Keratinocyte (primary cell): Measurements from ENCODE around the gene PRPF4. TPM values are rescaled to one million over a fixed set of nuclear protein-coding genes. Genes with fewer than 3 reads are reported as not detected.

ENCODE experiments used
- DNase-seq: peaks from one replicate; pipeline ENCODE4 v3.0.0-alpha.2; 2011; ENCODE audit warnings: low read depth, missing footprints, low spot score
- FAIRE-seq: peaks from 2 replicates; lab custom pipeline; 2011; peaks lifted over from hg19 to GRCh38; lab: Jason Lieb, UNC
- H2AFZ ChIP-seq: 2 replicates; pipeline ENCODE4 v1.6.0; 2012; ENCODE audit warnings: low read length, control low read depth, inconsistent platforms; ENCODE audit not compliant: control insufficient read depth
- H3K27ac ChIP-seq: 2 replicates; pipeline ENCODE4 v1.5.1; 2011; ENCODE audit warnings: low read length; ENCODE audit not compliant: control insufficient read depth, insufficient read depth
- H3K27me3 ChIP-seq: 3 replicates; pipeline ENCODE4 v1.6.0; 2011; ENCODE audit warnings: low read length; ENCODE audit not compliant: control insufficient read depth, insufficient read depth; ENCODE audit errors: extremely low read depth
- H3K36me3 ChIP-seq, 2 experiments: 2 replicates in 1 of 2; 3 replicates in 1 of 2; pipeline ENCODE4 v1.5.1; 2011; ENCODE audit warnings: low read length in 2 of 2, mild to moderate bottlenecking in 1 of 2; ENCODE audit not compliant: control insufficient read depth in 2 of 2, insufficient read depth in 2 of 2; ENCODE audit errors: extremely low read depth in 1 of 2
- H3K4me1 ChIP-seq: 3 replicates; pipeline ENCODE4 v1.5.1; 2011; ENCODE audit warnings: low read length; ENCODE audit not compliant: control insufficient read depth, insufficient read depth; ENCODE audit errors: extremely low read depth
- H3K4me2 ChIP-seq: 3 replicates; pipeline ENCODE4 v1.6.0; 2011; ENCODE audit warnings: low read depth, low read length; ENCODE audit not compliant: control insufficient read depth, insufficient read depth; ENCODE audit errors: extremely low read depth
- H3K4me3 ChIP-seq, 3 experiments: fragments of 200-600 bp in 1 of 3; sonication (generic) in 1 of 3; 2 replicates in 2 of 3; 3 replicates in 1 of 3; pipeline ENCODE4 v1.5.1; 2011 to 2016; ENCODE audit warnings: low read length in 3 of 3, mild to moderate bottlenecking in 3 of 3, control low read depth in 2 of 3, inconsistent platforms in 1 of 3, low read depth in 1 of 3, mixed read lengths in 1 of 3, mixed run types in 1 of 3, moderate library complexity in 1 of 3; ENCODE audit not compliant: control insufficient read depth in 2 of 3, insufficient read depth in 2 of 3; ENCODE audit errors: extremely low read depth in 1 of 3
- H3K79me2 ChIP-seq: 2 replicates; pipeline ENCODE4 v1.6.0; 2012; ENCODE audit warnings: low read length; ENCODE audit not compliant: control insufficient read depth, insufficient read depth
- H3K9ac ChIP-seq: 3 replicates; pipeline ENCODE4 v1.6.0; 2011; ENCODE audit warnings: low read length; ENCODE audit not compliant: control insufficient read depth, insufficient read depth; ENCODE audit errors: extremely low read depth
- H3K9me1 ChIP-seq: 3 replicates; pipeline ENCODE4 v1.6.0; 2011; ENCODE audit warnings: low read length; ENCODE audit not compliant: control insufficient read depth, insufficient read depth; ENCODE audit errors: extremely low read depth
- H3K9me3 ChIP-seq: 2 replicates; pipeline ENCODE4 v1.5.1; 2012; ENCODE audit warnings: low read depth, low read length; ENCODE audit not compliant: control insufficient read depth
- H4K20me1 ChIP-seq: 3 replicates; pipeline ENCODE4 v1.6.0; 2011; ENCODE audit warnings: low read length; ENCODE audit not compliant: control insufficient read depth, insufficient read depth; ENCODE audit errors: extremely low read depth
- EZH2 ChIP-seq: IDR thresholded peaks from one replicate; pipeline ENCODE4 v1.6.1; 2012; ENCODE audit warnings: inconsistent platforms, mild to moderate bottlenecking, low read length, moderate library complexity
- dilution Hi-C: fragments of 300-500 bp; cut with MboI; formaldehyde crosslinking; loops from one replicate; pipeline ENCODE4 v1.7.0; 2020; ENCODE audit warnings: low sequenced_read_pairs; ENCODE audit not compliant: extremely low pct_ligation_motif_present
- polyA plus RNA-seq, 5 experiments: library from polyadenylated mRNA; depleted of rRNA in 3 of 5; stranded (reverse) in 3 of 5; stranded (forward) in 1 of 5; unstranded in 1 of 5; fragments of >200 nt; gene quantifications; 1 replicate in 1 of 5; 2 replicates in 3 of 5; 3 replicates in 1 of 5; pipeline versions ENCODE4 v1.2.1 to v1.2.3, GENCODE V29; 2011 to 2012; ENCODE audit warnings: missing spikeins in 2 of 5, low read depth in 1 of 5, low replicate concordance in 1 of 5
- TF ChIP-seq, protein P1 (sequence below), 3 experiments: IDR thresholded peaks in 1 of 3; conservative IDR thresholded peaks in 1 of 3; optimal IDR thresholded peaks in 1 of 3; 2 replicates in 2 of 3; 3 replicates in 1 of 3; pipeline versions ENCODE3 to v1.5.1; 2011; ENCODE audit warnings: low read length in 3 of 3, mild to moderate bottlenecking in 3 of 3, moderate library complexity in 2 of 3, control low read depth in 1 of 3, inconsistent platforms in 1 of 3; ENCODE audit not compliant: insufficient read depth in 2 of 3; ENCODE audit errors: extremely low read depth in 1 of 3

Gene PRPF4
- polyA plus RNA-seq, 1 donor (not counting 4 experiments of a cell fraction or from before 2014, with no cell fraction given): 28.8 TPM

DNA sequence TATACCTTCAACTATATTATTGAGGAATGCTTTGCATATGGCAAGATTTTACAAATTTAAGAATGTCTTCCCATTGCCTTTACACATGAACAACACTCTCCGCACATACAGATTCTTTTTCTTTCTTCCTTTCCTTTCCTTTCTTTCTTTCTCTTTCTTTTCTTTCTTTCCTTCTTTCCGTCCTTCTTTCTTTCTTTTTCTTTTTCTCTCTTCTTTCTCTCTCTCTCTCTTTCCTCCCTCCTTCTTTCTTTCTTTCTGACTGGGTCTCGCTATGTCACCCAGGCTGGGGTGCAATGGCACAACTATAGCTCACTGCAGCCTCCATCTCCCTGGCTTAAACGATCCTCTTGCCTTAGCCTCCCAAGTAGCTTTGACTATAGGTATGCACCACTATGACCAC is 50.8 kb downstream of the PRPF4 start:
- dilution Hi-C loops: no loop called here
- no peak for TF ChIP-seq EZH2
- TF ChIP-seq, protein P1, sequence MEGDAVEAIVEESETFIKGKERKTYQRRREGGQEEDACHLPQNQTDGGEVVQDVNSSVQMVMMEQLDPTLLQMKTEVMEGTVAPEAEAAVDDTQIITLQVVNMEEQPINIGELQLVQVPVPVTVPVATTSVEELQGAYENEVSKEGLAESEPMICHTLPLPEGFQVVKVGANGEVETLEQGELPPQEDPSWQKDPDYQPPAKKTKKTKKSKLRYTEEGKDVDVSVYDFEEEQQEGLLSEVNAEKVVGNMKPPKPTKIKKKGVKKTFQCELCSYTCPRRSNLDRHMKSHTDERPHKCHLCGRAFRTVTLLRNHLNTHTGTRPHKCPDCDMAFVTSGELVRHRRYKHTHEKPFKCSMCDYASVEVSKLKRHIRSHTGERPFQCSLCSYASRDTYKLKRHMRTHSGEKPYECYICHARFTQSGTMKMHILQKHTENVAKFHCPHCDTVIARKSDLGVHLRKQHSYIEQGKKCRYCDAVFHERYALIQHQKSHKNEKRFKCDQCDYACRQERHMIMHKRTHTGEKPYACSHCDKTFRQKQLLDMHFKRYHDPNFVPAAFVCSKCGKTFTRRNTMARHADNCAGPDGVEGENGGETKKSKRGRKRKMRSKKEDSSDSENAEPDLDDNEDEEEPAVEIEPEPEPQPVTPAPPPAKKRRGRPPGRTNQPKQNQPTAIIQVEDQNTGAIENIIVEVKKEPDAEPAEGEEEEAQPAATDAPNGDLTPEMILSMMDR (optimal IDR thresholded peaks at IDR 0.05 in 1 of 3, IDR thresholded peaks at IDR 0.05 in 1 of 3, conservative IDR thresholded peaks at IDR 0.05 in 1 of 3; ENCODE audit: extremely low read depth in 1 of 3, insufficient read depth in 2 of 3, low read length in 3 of 3): no peak
- H3K9ac ChIP-seq: no peak overlapping the region
- no peaks in the 10 kb centered on the region for H3K27me3 ChIP-seq
- H3K79me2 ChIP-seq: no peaks in the 10 kb centered on the region
- no peak overlapping the region for H3K27ac ChIP-seq
- no peaks in the 10 kb centered on the region for H3K36me3 ChIP-seq
- no peaks in the 10 kb centered on the region for H3K9me1 ChIP-seq
- no peaks in the 10 kb centered on the region for H3K9me3 ChIP-seq
- H3K4me1 ChIP-seq: no peaks in the 10 kb centered on the region
- no peak overlapping the region for H2AFZ ChIP-seq
- no peaks in the 10 kb centered on the region for H4K20me1 ChIP-seq
- no peak overlapping the region for H3K4me3 ChIP-seq
- FAIRE-seq (no peak), DNase-seq (no peak)
- H3K4me2 ChIP-seq: no peak overlapping the region

DNA sequence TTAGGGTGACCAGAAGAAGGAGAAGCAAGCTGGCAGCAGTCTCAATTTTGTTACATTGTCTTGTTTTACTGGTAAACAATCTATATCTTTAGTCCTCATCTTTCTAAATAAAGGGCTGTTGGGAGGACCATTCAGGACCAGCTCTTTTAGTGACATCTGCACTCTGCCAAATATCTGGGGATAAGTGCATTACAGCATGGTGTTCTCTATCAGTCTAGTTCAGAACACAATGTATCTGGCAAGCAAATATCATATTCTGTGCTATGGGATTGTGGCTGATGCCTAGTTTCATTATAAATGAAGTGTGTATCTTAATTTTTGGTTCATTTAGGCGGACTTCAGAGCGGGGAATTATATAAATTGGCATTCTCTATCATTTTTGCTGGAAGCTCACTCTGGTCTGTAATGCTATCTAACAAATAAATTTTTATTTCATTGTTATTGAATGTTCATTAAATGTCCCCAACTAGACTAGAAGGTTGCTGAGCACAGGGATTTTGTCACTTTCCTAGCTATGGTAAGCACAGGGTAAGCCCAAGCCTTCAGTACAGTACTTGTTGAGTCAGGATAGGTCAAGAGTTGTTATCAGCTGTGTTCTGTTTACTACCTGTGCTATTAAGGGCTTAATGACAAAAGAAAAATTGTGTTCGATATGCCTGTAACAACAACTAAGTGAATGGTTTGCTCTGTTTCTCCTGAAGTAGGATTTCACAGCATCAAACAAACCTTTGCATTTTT is 52.8 kb downstream of the PRPF4 start:
- no peak overlapping the region for H2AFZ ChIP-seq
- H3K9me3 ChIP-seq: no peaks in the 10 kb centered on the region
- no peak overlapping the region for H3K27ac ChIP-seq
- no peak overlapping the region for H3K4me2 ChIP-seq
- dilution Hi-C loops: no loop called here
- no peak for FAIRE-seq
- H3K36me3 ChIP-seq: no peaks in the 10 kb centered on the region
- DNase-seq: no peak
- TF ChIP-seq EZH2: no peak
- TF ChIP-seq, protein P1 (optimal IDR thresholded peaks at IDR 0.05 in 1 of 3, IDR thresholded peaks at IDR 0.05 in 1 of 3, conservative IDR thresholded peaks at IDR 0.05 in 1 of 3; ENCODE audit: extremely low read depth in 1 of 3, insufficient read depth in 2 of 3, low read length in 3 of 3): no peak
- H3K9ac ChIP-seq: no peak overlapping the region
- H3K79me2 ChIP-seq: no peaks in the 10 kb centered on the region
- H4K20me1 ChIP-seq: no peaks in the 10 kb centered on the region
- H3K9me1 ChIP-seq: no peaks in the 10 kb centered on the region
- no peaks in the 10 kb centered on the region for H3K4me1 ChIP-seq
- H3K4me3 ChIP-seq: no peak overlapping the region
- no peaks in the 10 kb centered on the region for H3K27me3 ChIP-seq
